OCI-M1 (cell line): ENCODE data around the gene TEX22.

Experiments used
- DNase-seq: peaks from one replicate; lab custom pipeline; 2025; lab: John Stamatoyannopoulos, UW

The TEX22 gene

GRCh38 chr14:105400016-105400415 lies 1.7 kb downstream of the TEX22 start:
- no peak for DNase-seq

GRCh38 chr14:105401699-105402098 lies 3.4 kb downstream of the TEX22 start:
- DNase-seq = no peak

GRCh38 chr14:105408592-105408991 lies 10.3 kb downstream of the TEX22 start:
- DNase-seq = no peak

GRCh38 chr14:105409364-105409763 lies 11.0 kb downstream of the TEX22 start:
- no peak for DNase-seq

- no peak for DNase-seq
Observed at GRCh38 chr14:105410642-105411016, 12.3 kb downstream of the TEX22 start.

GRCh38 chr14:105411017-105411941 lies 12.9 kb downstream of the TEX22 start:
- no peak for DNase-seq

- no peak for DNase-seq
Observed at GRCh38 chr14:105411985-105412770, 13.8 kb downstream of the TEX22 start.

GRCh38 chr14:105412771-105413543 lies 14.6 kb downstream of the TEX22 start:
- no peak for DNase-seq

GRCh38 chr14:105413544-105413886 lies 15.2 kb downstream of the TEX22 start:
- DNase-seq = no peak

- DNase-seq = peak; percentile 65
Observed at GRCh38 chr14:105414456-105415371, 16.4 kb downstream of the TEX22 start.

- no peak for DNase-seq
Observed at GRCh38 chr14:105415481-105416428, 17.4 kb downstream of the TEX22 start.

- no peak for DNase-seq
Observed at GRCh38 chr14:105416671-105417070, 18.3 kb downstream of the TEX22 start.

GRCh38 chr14:105417690-105418121 lies 19.4 kb downstream of the TEX22 start:
- DNase-seq = no peak

- DNase-seq = no peak
Observed at GRCh38 chr14:105418269-105419194, 20.2 kb downstream of the TEX22 start.

GRCh38 chr14:105419195-105420091 lies 21.1 kb downstream of the TEX22 start, which contains the start of gene MTA1:
Gene MTA1 (plus strand): TSS chr14:105419827. CDS start chr14:105420036, 209 bp downstream.
- peak; percentile 30 for DNase-seq

- DNase-seq = no peak
Observed at GRCh38 chr14:105420101-105420973, 22.0 kb downstream of the TEX22 start.
